ENCODE results near the gene ENTPD5.
"Not testable (repeated sequence)": the region's sequence is repeated elsewhere in the genome, so short reads cannot be mapped to it uniquely, and the experiment has no call there.

The ENTPD5 gene

GRCh38 chr14:73997108-73997943, 21.8 kb downstream of the ENTPD5 start (continued):
- no peak for TF ChIP-seq POU6F1 (CRISPR knock-in tag; IDR thresholded peaks at IDR 0.05; ENCODE audit: borderline replicate concordance, low read depth)
- TF ChIP-seq PATZ1 (CRISPR knock-in tag; IDR thresholded peaks at IDR 0.05; ENCODE audit: borderline replicate concordance) = no peak
- no peak for TF ChIP-seq ZNF8 (CRISPR knock-in tag; IDR thresholded peaks at IDR 0.05)
- no peak for TF ChIP-seq CSRNP3 (CRISPR knock-in tag; IDR thresholded peaks at IDR 0.05)
- no peak for TF ChIP-seq RARB (CRISPR knock-in tag; IDR thresholded peaks at IDR 0.05)

GRCh38 chr14:73996731-73997107, 22.4 kb downstream of the ENTPD5 start:
- no peak for TF ChIP-seq SNAI2 (CRISPR knock-in tag; IDR thresholded peaks at IDR 0.05)
- ATAC-seq = no peak

GRCh38 chr14:73995977-73996378, 23.1 kb downstream of the ENTPD5 start:
- TF ChIP-seq TSHZ2 (CRISPR knock-in tag; IDR thresholded peaks at IDR 0.05) (no peak), TOX (CRISPR knock-in tag; IDR thresholded peaks at IDR 0.05; ENCODE audit: borderline replicate concordance) (no peak), OSR1 (CRISPR knock-in tag; IDR thresholded peaks at IDR 0.05) (no peak), BACH2 (CRISPR knock-in tag; IDR thresholded peaks at IDR 0.05; ENCODE audit: borderline replicate concordance) (no peak), CSDC2 (CRISPR knock-in tag; IDR thresholded peaks at IDR 0.05) (no peak), ESRRG (CRISPR knock-in tag; IDR thresholded peaks at IDR 0.05) (no peak), ZNF70 (CRISPR knock-in tag; IDR thresholded peaks at IDR 0.05) (no peak), ISL1 (CRISPR knock-in tag; IDR thresholded peaks at IDR 0.05) (no peak), GLIS3 (CRISPR knock-in tag; IDR thresholded peaks at IDR 0.05) (no peak), CREB5 (CRISPR knock-in tag; IDR thresholded peaks at IDR 0.05; ENCODE audit: low read depth) (no peak), ZNF565 (CRISPR knock-in tag; conservative IDR thresholded peaks at IDR 0.05; ENCODE audit: low read depth) (no peak), PPARA (CRISPR knock-in tag; IDR thresholded peaks at IDR 0.05; ENCODE audit: borderline replicate concordance) (no peak), TCF4 (CRISPR knock-in tag; IDR thresholded peaks at IDR 0.05; ENCODE audit: borderline replicate concordance) (no peak), POU6F1 (CRISPR knock-in tag; IDR thresholded peaks at IDR 0.05; ENCODE audit: borderline replicate concordance, low read depth) (no peak), ZNF8 (CRISPR knock-in tag; IDR thresholded peaks at IDR 0.05) (no peak), ARNTL (CRISPR knock-in tag; IDR thresholded peaks at IDR 0.05; ENCODE audit: borderline replicate concordance, low read depth) (no peak)
- no peak for ATAC-seq

GRCh38 chr14:73994926-73995325, 24.2 kb downstream of the ENTPD5 start:
- ATAC-seq = not testable (repeated sequence)

Data from SK-N-SH treated with all-trans-retinoic acid at 6 μM for 48 hours (cell line).